Measurements from ENCODE around the gene AGAP1.

DNA sequence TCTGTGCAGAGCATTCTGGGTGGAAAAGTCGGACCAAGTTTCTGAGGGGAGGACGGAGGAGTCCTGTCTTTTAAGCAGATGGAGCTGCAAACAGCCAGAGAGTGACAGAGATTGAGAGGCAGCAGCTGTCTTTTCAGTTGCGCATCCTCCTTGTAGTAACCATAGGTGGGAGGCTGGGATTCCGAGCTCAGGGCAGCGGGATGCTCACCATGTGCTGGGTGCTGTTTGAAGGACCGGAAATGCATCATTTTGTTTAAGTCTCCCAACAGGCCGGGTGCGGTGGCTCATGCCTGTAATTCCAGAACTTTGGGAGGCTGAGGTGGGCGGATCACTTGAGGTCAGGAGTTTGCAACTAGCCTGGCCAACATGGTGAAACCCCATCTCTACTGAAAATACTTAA, 93.4 kb downstream of the AGAP1 start:
- TF ChIP-seq, protein P1, sequence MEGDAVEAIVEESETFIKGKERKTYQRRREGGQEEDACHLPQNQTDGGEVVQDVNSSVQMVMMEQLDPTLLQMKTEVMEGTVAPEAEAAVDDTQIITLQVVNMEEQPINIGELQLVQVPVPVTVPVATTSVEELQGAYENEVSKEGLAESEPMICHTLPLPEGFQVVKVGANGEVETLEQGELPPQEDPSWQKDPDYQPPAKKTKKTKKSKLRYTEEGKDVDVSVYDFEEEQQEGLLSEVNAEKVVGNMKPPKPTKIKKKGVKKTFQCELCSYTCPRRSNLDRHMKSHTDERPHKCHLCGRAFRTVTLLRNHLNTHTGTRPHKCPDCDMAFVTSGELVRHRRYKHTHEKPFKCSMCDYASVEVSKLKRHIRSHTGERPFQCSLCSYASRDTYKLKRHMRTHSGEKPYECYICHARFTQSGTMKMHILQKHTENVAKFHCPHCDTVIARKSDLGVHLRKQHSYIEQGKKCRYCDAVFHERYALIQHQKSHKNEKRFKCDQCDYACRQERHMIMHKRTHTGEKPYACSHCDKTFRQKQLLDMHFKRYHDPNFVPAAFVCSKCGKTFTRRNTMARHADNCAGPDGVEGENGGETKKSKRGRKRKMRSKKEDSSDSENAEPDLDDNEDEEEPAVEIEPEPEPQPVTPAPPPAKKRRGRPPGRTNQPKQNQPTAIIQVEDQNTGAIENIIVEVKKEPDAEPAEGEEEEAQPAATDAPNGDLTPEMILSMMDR (IDR thresholded peaks at IDR 0.05; ENCODE audit: insufficient read depth, low read depth, low read length): no peak
- TF ChIP-seq EZH2 (IDR thresholded peaks at IDR 0.05; ENCODE audit: insufficient read depth, low read length): no peak
